AG09319 (cell line): ENCODE results near the gene HOTAIR.

Experiments used
- DNase-seq: peaks from one replicate; pipeline ENCODE4 v3.0.0-alpha.2; 2010; ENCODE audit warnings: low read depth; ENCODE audit errors: extremely low read depth
- TF ChIP-seq, protein P1 (sequence below): IDR thresholded peaks from 2 replicates; pipeline ENCODE4 v1.5.1; 2011; ENCODE audit warnings: low read depth, mild to moderate bottlenecking, inconsistent platforms, low read length, moderate library complexity

Gene HOTAIR

DNA sequence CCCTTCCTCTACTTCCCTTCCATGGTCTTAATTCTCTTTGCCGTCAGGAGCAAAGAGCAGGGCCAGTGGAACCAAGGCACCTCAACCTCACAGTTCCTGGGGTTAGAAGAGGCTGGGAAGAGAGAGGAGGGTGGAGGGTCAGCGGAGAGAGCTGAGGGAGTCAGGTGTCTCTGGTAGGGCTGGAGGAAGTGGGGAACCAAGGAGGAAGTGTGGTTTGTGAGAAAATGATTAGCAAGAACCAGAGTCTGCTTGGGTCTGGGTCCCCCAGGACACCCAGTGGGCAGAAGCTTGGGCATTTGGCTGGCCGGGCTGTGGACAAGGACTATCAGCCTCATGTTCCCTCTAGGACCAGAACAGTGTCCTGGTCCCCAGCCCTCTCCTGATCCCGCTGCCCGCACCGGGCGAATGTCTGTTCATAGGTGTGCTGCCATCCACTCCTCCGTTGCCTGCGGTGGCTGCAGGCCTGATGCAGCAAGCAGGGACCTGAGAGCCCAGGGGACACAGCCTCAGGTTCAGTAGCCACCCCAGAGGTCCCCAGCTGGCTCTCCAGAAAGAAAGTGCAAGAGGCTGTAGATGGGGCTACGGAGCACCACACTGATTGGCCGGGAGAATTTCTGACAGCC, 17.7 kb downstream of the HOTAIR start:
- TF ChIP-seq, protein P1, sequence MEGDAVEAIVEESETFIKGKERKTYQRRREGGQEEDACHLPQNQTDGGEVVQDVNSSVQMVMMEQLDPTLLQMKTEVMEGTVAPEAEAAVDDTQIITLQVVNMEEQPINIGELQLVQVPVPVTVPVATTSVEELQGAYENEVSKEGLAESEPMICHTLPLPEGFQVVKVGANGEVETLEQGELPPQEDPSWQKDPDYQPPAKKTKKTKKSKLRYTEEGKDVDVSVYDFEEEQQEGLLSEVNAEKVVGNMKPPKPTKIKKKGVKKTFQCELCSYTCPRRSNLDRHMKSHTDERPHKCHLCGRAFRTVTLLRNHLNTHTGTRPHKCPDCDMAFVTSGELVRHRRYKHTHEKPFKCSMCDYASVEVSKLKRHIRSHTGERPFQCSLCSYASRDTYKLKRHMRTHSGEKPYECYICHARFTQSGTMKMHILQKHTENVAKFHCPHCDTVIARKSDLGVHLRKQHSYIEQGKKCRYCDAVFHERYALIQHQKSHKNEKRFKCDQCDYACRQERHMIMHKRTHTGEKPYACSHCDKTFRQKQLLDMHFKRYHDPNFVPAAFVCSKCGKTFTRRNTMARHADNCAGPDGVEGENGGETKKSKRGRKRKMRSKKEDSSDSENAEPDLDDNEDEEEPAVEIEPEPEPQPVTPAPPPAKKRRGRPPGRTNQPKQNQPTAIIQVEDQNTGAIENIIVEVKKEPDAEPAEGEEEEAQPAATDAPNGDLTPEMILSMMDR, result no peak
- DNase-seq, result no peak

DNA sequence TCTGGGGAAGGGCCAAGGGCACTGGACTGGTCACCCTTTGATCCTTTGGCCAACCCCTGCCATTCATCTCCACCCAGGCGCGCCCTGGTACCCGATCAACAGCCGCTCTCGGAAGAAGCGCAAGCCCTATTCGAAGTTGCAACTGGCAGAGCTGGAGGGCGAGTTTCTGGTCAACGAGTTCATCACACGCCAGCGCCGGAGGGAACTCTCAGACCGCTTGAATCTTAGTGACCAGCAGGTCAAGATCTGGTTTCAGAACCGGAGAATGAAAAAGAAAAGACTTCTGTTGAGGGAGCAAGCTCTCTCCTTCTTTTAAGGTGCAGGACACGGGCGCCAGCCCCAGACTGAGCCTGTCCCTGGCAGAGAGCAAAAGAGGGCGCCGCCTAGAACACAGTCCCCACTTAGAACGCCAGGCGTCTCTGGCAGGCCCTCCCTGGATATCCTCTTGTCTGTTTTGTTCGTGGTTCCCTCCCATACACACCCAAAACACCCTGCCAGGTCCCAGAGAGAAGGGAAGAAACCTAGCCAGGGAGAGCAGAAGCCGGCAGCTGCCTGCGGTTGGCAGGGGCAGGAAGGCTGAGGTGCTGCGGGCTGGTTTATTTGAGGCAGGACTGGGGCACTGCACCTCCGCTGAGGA, 18.4 kb downstream of the HOTAIR start:
- TF ChIP-seq, protein P1, result no peak
- no peak for DNase-seq

DNA sequence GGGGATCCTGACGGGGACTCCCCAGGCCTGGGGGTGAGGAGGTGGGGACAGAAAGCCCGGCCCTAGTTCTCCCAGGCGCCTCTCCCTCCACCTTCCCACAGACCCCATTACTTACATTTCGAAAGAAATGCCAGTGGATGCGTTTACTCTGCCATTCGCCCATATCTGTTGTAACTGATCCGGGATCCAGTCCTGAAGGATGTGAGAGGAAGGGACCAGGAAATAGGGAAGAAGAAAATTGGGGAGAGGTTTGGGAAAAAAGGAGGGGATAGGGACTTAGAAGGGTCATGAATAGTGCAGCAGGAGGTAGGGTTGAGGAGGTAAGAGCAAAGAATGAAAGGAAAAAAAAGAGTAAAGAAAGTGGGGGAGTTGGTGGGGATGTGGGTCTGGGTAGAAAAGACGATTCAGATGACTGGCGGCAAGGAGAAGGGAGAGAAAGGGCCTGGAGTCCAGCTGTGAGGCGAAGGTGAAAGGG, 18.9 kb downstream of the HOTAIR start:
- DNase-seq, result no peak
- TF ChIP-seq, protein P1, result no peak

DNA sequence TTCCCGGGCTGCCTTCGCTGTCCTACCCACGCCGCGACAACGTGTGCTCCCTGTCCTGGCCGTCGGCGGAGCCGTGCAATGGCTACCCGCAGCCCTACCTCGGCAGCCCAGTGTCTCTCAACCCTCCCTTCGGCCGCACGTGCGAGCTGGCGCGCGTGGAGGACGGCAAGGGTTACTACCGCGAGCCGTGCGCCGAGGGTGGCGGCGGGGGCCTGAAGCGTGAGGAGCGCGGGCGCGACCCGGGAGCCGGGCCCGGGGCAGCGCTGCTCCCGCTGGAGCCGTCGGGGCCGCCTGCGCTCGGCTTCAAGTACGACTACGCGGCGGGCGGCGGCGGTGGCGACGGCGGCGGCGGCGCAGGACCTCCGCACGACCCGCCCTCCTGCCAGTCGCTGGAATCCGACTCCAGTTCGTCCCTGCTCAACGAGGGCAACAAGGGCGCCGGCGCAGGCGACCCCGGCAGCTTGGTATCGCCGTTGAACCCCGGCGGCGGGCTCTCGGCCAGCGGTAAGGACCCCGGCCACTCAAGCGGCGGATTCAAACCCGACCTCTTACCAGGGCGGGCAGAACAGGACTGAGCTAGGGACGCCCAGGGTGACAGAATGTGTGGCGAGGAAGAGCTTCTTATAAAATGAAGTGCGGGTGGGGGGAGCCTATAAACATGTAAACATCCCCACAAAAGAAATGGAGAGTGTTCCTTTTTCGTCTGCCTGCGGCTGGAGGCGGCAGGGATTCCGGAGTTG, 19.5 kb downstream of the HOTAIR start:
- TF ChIP-seq, protein P1, result no peak
- no peak for DNase-seq

DNA sequence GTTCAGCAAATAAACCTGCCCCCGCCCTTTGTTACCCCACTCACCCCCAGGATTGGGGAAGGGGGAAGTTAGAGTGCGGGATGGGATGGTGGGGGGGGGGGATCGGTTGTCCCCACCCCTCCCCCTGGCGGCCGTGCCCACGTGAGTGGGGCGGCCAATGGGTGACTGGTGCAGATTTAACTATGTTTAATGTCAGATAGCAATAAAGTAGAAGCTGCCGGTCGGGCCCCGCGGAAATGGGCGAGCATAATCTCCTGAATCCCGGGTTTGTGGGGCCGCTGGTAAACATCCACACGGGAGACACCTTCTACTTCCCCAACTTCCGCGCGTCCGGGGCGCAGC, 20.1 kb downstream of the HOTAIR start, which contains the start of gene HOXC12:
TSS of gene HOXC12 (plus strand) at position 210 of the 342 bp plus-strand sequence. CDS start at position 237, 27 bp downstream.
- no peak for DNase-seq
- TF ChIP-seq, protein P1, result no peak

DNA sequence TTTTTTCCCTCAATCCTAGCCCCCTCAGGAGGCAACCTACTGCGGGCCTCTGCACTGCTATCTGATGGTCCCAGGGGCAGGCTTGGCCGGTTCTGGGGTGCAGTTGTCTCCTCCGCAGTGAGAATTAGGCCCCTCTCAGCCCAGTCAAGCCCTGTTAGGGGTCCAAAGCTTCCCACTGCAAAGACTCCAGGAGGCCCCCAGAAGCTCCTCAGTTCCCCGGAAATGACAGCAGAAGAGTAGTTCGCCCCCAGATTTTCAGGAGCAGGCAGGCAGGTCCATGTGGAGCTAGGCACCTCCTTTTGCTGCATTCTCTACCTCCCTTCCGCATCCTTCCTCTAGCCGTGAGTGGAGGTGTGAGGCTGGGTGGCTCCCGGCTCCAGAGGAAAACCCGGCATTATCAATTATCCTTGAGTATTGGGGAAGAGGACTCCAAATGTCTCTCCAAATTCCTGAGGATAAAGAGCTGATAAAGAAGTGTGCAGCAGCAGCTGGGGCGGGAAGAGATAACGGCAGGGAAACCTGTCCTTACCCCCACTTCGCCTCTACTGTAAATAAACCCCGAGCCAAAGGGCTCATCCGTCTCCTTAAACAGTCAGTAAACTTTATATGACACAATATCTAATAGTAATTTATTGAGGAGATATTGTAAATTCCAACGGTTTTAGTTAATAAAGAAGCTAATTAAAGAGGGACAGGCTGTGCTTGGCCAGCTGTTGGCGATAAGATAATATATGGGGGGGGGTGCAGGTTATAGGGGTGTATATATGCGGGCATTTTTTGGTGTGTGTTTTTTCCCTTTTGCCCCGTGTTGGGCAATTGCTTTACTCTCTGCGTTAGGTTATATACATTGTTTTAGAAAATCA, 20.7 kb downstream of the HOTAIR start:
- TF ChIP-seq, protein P1, result no peak
- DNase-seq, result no peak
